B cell (primary cell): Measurements from ENCODE around the gene MYT1. TPM values are rescaled to one million over a fixed set of nuclear protein-coding genes. Genes with fewer than 3 reads are reported as not detected.

Experiments used
- ATAC-seq: fragments of 200-7000 bp; cut with Tn5 transposase; one replicate; pipeline ENCODE4 v1.10.0; 2021; ENCODE audit warnings: low read depth, mild to moderate bottlenecking, moderate number of reproducible peaks, moderate library complexity
- CTCF ChIA-PET: fragments of 350-600 bp; sonication (Branson Sonifier 250); formaldehyde crosslinking; loops from one replicate; lab custom pipeline; 2021; ENCODE audit warnings: antibody characterized with exemption, inconsistent platforms; lab: Charles Lee
- POLR2A ChIA-PET: fragments of 350-600 bp; sonication (Branson Sonifier 250); formaldehyde crosslinking; loops from one replicate; lab custom pipeline; 2021; ENCODE audit warnings: antibody characterized with exemption; lab: Charles Lee
- DNase-seq: peaks from one replicate; pipeline ENCODE4 v3.0.0; 2013
- H2AFZ ChIP-seq: 2 replicates; pipeline ENCODE4 v1.6.1; 2012; ENCODE audit warnings: mild to moderate bottlenecking, low read depth, low read length; ENCODE audit not compliant: insufficient read depth, poor library complexity, severe bottlenecking
- H3K27ac ChIP-seq, 2 donors: 1 replicate in 1 of 2; 2 replicates in 1 of 2; pipeline ENCODE4 v1.5.1; 2012 to 2013; ENCODE audit warnings: low read length in 2 of 2, mild to moderate bottlenecking in 2 of 2, moderate library complexity in 1 of 2
- H3K27me3 ChIP-seq, 4 experiments: fragments of 200-600 bp in 1 of 4; sonication (generic) in 1 of 4; replicated peaks in 1 of 4; 1 replicate in 2 of 4; 2 replicates in 2 of 4; pipeline versions ENCODE4 v1.6.1 to v1.7.0; 2013 to 2016; ENCODE audit warnings: low read length in 3 of 4, mild to moderate bottlenecking in 2 of 4, mixed read lengths in 1 of 4, moderate library complexity in 1 of 4; ENCODE audit not compliant: insufficient read depth in 4 of 4, control insufficient read depth in 3 of 4; ENCODE audit errors: control extremely low read depth in 1 of 4
- H3K36me3 ChIP-seq, 2 experiments: replicated peaks in 1 of 2; 1 replicate in 1 of 2; 2 replicates in 1 of 2; pipeline versions ENCODE4 v1.6.1 to v1.7.1; 2013; ENCODE audit warnings: low read length in 1 of 2; ENCODE audit not compliant: insufficient read depth in 2 of 2, control insufficient read depth in 1 of 2; ENCODE audit errors: control extremely low read depth in 1 of 2, extremely low read depth in 1 of 2
- H3K4me1 ChIP-seq, 2 donors: fragments of 200-600 bp in 1 of 2; sonication (generic) in 1 of 2; 1 replicate in 1 of 2; 2 replicates in 1 of 2; pipeline versions ENCODE4 v1.5.1 to v1.6.1; 2013 to 2017; ENCODE audit warnings: low read length in 2 of 2; ENCODE audit not compliant: control insufficient read depth in 2 of 2, insufficient read depth in 2 of 2
- H3K4me2 ChIP-seq: replicated peaks from 2 replicates; pipeline ENCODE3; 2012; ENCODE audit warnings: mild to moderate bottlenecking, low read depth, low read length; ENCODE audit not compliant: poor library complexity, severe bottlenecking
- H3K4me3 ChIP-seq, 5 experiments: fragments of 200-600 bp in 1 of 5; sonication (generic) in 1 of 5; 1 replicate in 3 of 5; 2 replicates in 2 of 5; pipeline versions ENCODE4 v1.5.1 to v1.7.0; 2011 to 2016; ENCODE audit warnings: low read length in 4 of 5, mild to moderate bottlenecking in 4 of 5, low read depth in 2 of 5, control low read depth in 1 of 5, moderate library complexity in 1 of 5; ENCODE audit not compliant: insufficient read depth in 1 of 5; ENCODE audit errors: control extremely low read depth in 1 of 5, extremely low read depth in 1 of 5
- H3K79me2 ChIP-seq: fragments of 200-600 bp; sonication (generic); one replicate; pipeline ENCODE4 v1.6.0; 2016; ENCODE audit warnings: low read length; ENCODE audit not compliant: control insufficient read depth, insufficient read depth
- H3K9ac ChIP-seq: fragments of 200-600 bp; sonication (generic); 2 replicates; pipeline ENCODE4 v1.6.1; 2017; ENCODE audit warnings: mild to moderate bottlenecking, low read length, moderate library complexity
- H3K9me3 ChIP-seq, 3 donors: one replicate each; pipeline versions ENCODE4 v1.6.1 to v1.7.1; 2013; ENCODE audit warnings: low read length in 2 of 3; ENCODE audit not compliant: control insufficient read depth in 2 of 3, insufficient read depth in 1 of 3; ENCODE audit errors: control extremely low read depth in 1 of 3
- H4K20me1 ChIP-seq: 2 replicates; pipeline ENCODE4 v1.6.0; 2012; ENCODE audit warnings: mild to moderate bottlenecking, low read length; ENCODE audit not compliant: insufficient read depth, control insufficient read depth, poor library complexity, severe bottlenecking
- H3K27ac Mint-ChIP-seq: one replicate; pipeline ENCODE4 v1.8.0; 2021; ENCODE audit warnings: mixed read lengths
- H3K27me3 Mint-ChIP-seq: one replicate; pipeline ENCODE4 v1.8.0; 2021; ENCODE audit warnings: mixed read lengths
- H3K4me1 Mint-ChIP-seq: one replicate; pipeline ENCODE4 v1.8.0; 2021; ENCODE audit warnings: mixed read lengths
- H3K4me3 Mint-ChIP-seq: one replicate; pipeline ENCODE4 v1.8.0; 2021; ENCODE audit warnings: mixed read lengths
- H3K9me3 Mint-ChIP-seq: one replicate; pipeline ENCODE4 v1.8.0; 2022; ENCODE audit warnings: mixed read lengths; ENCODE audit not compliant: insufficient read depth
- CTCF ChIP-seq: fragments of 200-600 bp; IDR thresholded peaks from one replicate; pipeline ENCODE4 v1.8.0; 2022; ENCODE audit warnings: antibody characterized with exemption, mild to moderate bottlenecking
- EZH2 ChIP-seq: IDR thresholded peaks from 2 replicates; pipeline ENCODE4 v1.6.1; 2012; ENCODE audit warnings: borderline replicate concordance, low read depth, mild to moderate bottlenecking, moderate library complexity, low read length; ENCODE audit not compliant: insufficient read depth, poor library complexity, severe bottlenecking
- WGBS: methylation state at CpG from one replicate; pipeline ENCODE4 v1.1.5; 2013; ENCODE audit warnings: missing lambda C conversion rate; ENCODE audit not compliant: insufficient coverage; 5-methylcytosine and 5-hydroxymethylcytosine counted together
- intact Hi-C: fragments of 100-400 bp; cut with micrococcal nuclease; formaldehyde crosslinking; loops from one replicate; pipeline ENCODE4 v1.10.0; 2022
- polyA plus RNA-seq: library from polyadenylated mRNA; depleted of rRNA; stranded (reverse); fragments of >200 nt; gene quantifications from 2 replicates; pipeline ENCODE4 v1.2.3, GENCODE V29; 2012
- total RNA-seq, 2 donors: library from RNA; stranded (reverse); fragments of 120-200 nt in 1 of 2; gene quantifications; 1 replicate in 1 of 2; 2 replicates in 1 of 2; pipeline versions ENCODE4 v1.2.3 to v1.2.4, GENCODE V29; 2013 to 2022

The MYT1 gene
- total and polyA plus RNA-seq, 2 donors (not counting 1 experiment from before 2014, with no cell fraction given), result 0.49 to 42.2 TPM

- H3K4me1 ChIP-seq, result peaks cover 26% of the 10 kb centered on the region in 2 donors
- peaks cover 31% of the 10 kb centered on the region for H4K20me1 ChIP-seq
- peaks cover 0 to 17% of the 10 kb centered on the region in 2 experiments for H3K36me3 ChIP-seq
- H3K9me3 Mint-ChIP-seq, result no peaks in the 10 kb centered on the region
- no peaks in the 10 kb centered on the region for H3K27me3 Mint-ChIP-seq
- H3K4me3 Mint-ChIP-seq, result peak overlapping the region; percentile 19
- DNase-seq (no peak), ATAC-seq (no peak)
- no peak overlapping the region for H3K27ac ChIP-seq
- no peak overlapping the region for H3K27ac Mint-ChIP-seq
- H3K9ac ChIP-seq, result no peak overlapping the region
- H2AFZ ChIP-seq, result no peak overlapping the region
- no peaks in the 10 kb centered on the region for H3K9me3 ChIP-seq
- no CpG with 5 or more reads among the region's 9 CpGs for WGBS
- no peaks in the 10 kb centered on the region for H3K27me3 ChIP-seq
- TF ChIP-seq CTCF (no peak), EZH2 (no peak)
- H3K4me1 Mint-ChIP-seq, result peaks cover 51% of the 10 kb centered on the region
- intact Hi-C loops, result loop anchor here (5.0 kb wide), 1 partner anchor 181 kb away; the partner anchor contains the start of gene RGS19
- no peak overlapping the region for H3K4me2 ChIP-seq
- H3K4me3 ChIP-seq, result no peak overlapping the region
- CTCF ChIA-PET, result no interaction called here
- POLR2A ChIA-PET, result no interaction called here
- H3K79me2 ChIP-seq, result peaks cover 75% of the 10 kb centered on the region
Measured at GRCh38 chr20:64258071-64258823, 94.0 kb downstream of the MYT1 start.

GRCh38 chr20:64260239-64260638, 96.0 kb downstream of the MYT1 start:
- Histone ChIP-seq H3K9me3 (no peaks in the 10 kb centered on the region), H2AFZ (no peak overlapping the region), H3K79me2 (peaks cover 89% of the 10 kb centered on the region), H3K27me3 (no peaks in the 10 kb centered on the region), H3K9ac (no peak overlapping the region), H3K4me2 (no peak overlapping the region), H3K36me3 (peaks cover 0 to 21% of the 10 kb centered on the region in 2 experiments), H3K27ac (no peak overlapping the region), H4K20me1 (peaks cover 44% of the 10 kb centered on the region), H3K4me3 (no peak overlapping the region), H3K4me1 (peaks cover 20 to 21% of the 10 kb centered on the region in 2 donors)
- Mint-ChIP-seq H3K4me3 (no peak overlapping the region), H3K27me3 (no peaks in the 10 kb centered on the region), H3K9me3 (no peaks in the 10 kb centered on the region), H3K4me1 (peaks cover 55% of the 10 kb centered on the region), H3K27ac (no peak overlapping the region)
- WGBS, result 100% methylated on average over 3 of the region's 6 CpGs
- POLR2A ChIA-PET, result no interaction called here
- intact Hi-C loops, result no loop called here
- TF ChIP-seq EZH2, result no peak
- TF ChIP-seq CTCF, result no peak
- CTCF ChIA-PET, result interaction anchor here (0.8 kb wide), 1 partner anchor 23 kb away, joined by 3 read pairs; no protein-coding TSS in a partner anchor
- DNase-seq (no peak), ATAC-seq (no peak)
